Measurements from ENCODE around the gene RABGAP1L. TPM values are rescaled to one million over a fixed set of nuclear protein-coding genes. Genes with fewer than 3 reads are reported as not detected.
"Not testable (repeated sequence)": the region's sequence is repeated elsewhere in the genome, so short reads cannot be mapped to it uniquely, and the experiment has no call there.

Gene RABGAP1L
- polyA plus RNA-seq, 1 donor from 2014 or later = 88.6 TPM

DNA sequence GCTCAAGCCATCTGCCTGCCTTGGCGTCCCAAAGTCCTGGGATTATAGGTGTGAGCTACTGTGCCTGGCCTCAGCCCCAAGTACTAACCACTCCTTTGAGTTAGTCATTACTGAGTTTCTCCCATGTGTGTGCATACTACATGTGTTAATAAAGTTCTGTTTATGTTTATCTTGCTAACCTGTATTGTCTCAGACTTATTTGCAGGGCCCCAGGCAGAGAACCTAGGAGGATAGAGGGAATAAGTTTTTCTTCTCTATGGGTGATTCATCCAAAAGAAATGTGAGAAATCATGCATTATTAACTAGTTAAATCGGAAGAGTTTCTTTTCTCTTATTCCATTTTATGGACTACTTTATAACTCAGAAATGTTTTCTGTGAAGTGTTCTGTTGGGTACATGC, 636.5 kb downstream of the RABGAP1L start:
- no peaks in the 10 kb centered on the region for H3K9me3 Mint-ChIP-seq
- no peaks in the 10 kb centered on the region for H3K27me3 Mint-ChIP-seq
- peaks cover 3% of the 10 kb centered on the region for H3K36me3 Mint-ChIP-seq
- peak overlapping the region in 1 of 3 donors; percentile 16 for H3K27ac Mint-ChIP-seq
- H3K4me3 Mint-ChIP-seq = peak overlapping the region in 1 of 4 donors; percentile 6
- peaks cover 1 to 9% (median 6%) of the 10 kb centered on the region in 3 donors for H3K4me1 Mint-ChIP-seq

DNA sequence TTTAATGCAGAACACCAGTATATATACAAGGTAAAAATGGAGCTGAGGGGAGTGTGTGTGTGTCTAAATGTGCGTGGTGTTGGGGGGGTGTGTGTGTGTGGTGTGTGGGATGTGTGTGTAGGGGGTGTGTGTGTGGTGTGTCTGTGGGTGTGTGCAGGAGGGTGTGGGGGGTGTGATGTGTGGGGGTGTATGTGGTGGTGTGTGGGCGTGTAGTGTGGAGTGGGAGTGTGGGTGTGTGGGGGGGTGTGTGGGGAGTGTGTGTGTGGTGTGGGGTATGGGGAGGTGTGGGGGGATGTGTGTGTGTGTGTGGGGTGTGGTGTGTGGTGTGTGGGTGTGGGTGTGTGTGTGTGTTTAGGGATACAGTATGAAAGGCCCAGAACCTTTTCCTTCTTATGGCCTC, 638.1 kb downstream of the RABGAP1L start:
- Mint-ChIP-seq H3K4me3 (no peak overlapping the region), H3K9me3 (no peaks in the 10 kb centered on the region), H3K27me3 (no peaks in the 10 kb centered on the region), H3K27ac (no peak overlapping the region), H3K36me3 (peaks cover 3% of the 10 kb centered on the region), H3K4me1 (peaks cover under 1 to 7% (median 1%) of the 10 kb centered on the region in 3 donors)

DNA sequence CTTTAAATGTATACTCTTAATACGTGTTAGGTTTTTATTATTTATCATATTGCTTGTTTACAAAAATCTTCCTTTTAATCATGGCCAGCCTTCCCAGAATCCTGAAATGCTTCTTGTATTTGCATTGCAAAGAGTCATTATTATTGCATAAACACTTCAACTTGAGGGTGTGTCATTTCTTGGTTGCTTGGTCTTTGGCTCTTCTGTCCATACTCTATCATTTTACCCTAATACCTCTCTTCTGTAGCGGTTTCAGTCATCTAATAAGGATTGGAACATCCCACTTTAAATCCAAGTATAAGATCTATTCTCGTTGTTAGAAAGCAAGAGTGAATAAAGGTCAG, 639.8 kb downstream of the RABGAP1L start:
- H3K36me3 Mint-ChIP-seq = peaks cover 1% of the 10 kb centered on the region
- peaks cover 0 to 10% (median 4%) of the 10 kb centered on the region in 3 donors for H3K4me1 Mint-ChIP-seq
- no peaks in the 10 kb centered on the region for H3K27me3 Mint-ChIP-seq

DNA sequence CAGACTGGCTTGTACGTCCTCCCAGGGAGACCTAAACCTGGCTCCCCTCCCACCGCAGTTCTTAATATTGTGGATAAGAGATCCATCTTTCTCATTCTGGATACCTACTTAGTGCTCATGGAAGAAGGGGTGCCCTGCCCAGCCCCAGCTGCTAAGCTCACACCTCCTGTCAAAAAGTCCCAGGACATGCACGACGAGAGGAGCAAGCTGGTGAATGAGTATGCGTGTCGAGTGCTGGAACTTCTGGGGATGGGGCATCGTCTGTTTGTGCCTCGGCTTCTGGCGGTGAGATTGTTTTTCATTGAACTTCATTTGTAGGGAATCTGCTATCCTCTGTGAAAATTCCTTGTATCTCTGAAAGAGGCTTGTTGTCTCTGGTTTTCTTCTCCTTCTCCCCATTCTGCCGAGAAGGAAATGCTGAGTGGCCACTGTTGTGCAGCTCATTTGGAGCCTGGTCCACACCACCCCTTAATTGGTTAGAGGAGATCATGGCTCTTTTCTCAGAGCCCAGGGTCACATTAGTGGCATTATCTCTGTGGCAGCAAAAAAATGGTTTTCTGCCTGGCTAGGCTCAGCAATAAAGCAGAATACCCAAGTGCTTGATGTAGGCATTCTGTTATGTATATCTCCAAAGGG, 641.0 kb downstream of the RABGAP1L start:
- no peaks in the 10 kb centered on the region for H3K36me3 Mint-ChIP-seq

More for the DNA sequence above, 639.8 kb downstream of the RABGAP1L start:
- H3K27ac Mint-ChIP-seq = no peak overlapping the region
- H3K4me3 Mint-ChIP-seq = no peak overlapping the region
- no peaks in the 10 kb centered on the region for H3K9me3 Mint-ChIP-seq

DNA sequence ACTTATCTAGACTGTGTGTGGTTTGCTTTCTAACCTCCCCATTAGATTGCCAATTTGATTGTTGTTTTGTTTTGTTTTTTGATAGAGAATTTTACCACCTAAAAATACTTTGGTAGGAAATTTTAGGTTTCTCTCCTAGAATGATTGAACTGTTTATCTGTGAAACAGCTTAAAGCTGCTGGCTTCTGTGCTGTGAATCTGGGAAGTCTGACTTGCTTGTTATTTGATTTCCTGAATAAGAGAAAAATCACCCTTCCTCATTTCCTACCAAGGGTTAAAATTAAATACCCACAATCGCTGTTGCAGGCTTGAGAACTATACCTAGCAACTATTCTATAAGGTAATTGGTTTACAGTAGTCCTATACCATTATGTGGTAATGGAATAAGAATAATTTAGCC, 641.6 kb downstream of the RABGAP1L start:
- H3K36me3 Mint-ChIP-seq = no peaks in the 10 kb centered on the region
- H3K9me3 Mint-ChIP-seq = no peaks in the 10 kb centered on the region
- peaks cover 0 to 10% (median 6%) of the 10 kb centered on the region in 3 donors for H3K4me1 Mint-ChIP-seq
- no peaks in the 10 kb centered on the region for H3K27me3 Mint-ChIP-seq
- H3K27ac Mint-ChIP-seq = no peak overlapping the region
- no peak overlapping the region for H3K4me3 Mint-ChIP-seq

More for the DNA sequence above, 641.0 kb downstream of the RABGAP1L start:
- Mint-ChIP-seq H3K27ac (no peak overlapping the region), H3K27me3 (no peaks in the 10 kb centered on the region), H3K9me3 (no peaks in the 10 kb centered on the region), H3K4me3 (no peak overlapping the region), H3K4me1 (peaks cover 0 to 10% (median 6%) of the 10 kb centered on the region in 3 donors)

DNA sequence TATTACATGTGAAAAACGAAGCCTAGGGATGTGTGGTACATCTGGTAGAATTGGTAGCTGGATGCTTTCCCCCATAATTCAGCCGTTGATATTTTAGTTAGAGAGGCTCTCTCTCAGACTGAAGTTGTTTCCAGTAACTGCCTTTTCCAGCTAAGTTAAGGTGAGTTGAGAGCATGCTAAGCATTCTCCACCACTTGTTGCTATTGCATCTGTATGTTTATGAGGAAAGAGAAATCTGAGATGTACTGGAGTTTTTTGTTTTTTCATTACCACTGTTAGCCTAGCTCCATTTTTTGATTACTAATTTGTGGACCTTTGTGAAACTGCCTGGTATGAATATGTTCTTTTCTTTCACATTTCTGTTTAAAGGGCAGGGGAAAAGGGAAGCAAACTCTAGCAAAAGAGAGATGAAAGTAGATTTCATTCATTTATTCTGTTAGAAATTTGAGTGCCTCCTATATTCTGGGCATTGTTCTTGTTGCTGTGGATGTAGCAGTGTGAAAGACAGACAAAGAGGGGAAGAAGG, 650.5 kb downstream of the RABGAP1L start:
- Mint-ChIP-seq H3K4me3 (no peak overlapping the region), H3K4me1 (peaks cover 8 to 14% (median 12%) of the 10 kb centered on the region in 3 donors), H3K36me3 (peaks cover 2% of the 10 kb centered on the region), H3K27ac (peak overlapping the region in 1 of 3 donors; percentile 17), H3K9me3 (no peaks in the 10 kb centered on the region), H3K27me3 (no peaks in the 10 kb centered on the region)

DNA sequence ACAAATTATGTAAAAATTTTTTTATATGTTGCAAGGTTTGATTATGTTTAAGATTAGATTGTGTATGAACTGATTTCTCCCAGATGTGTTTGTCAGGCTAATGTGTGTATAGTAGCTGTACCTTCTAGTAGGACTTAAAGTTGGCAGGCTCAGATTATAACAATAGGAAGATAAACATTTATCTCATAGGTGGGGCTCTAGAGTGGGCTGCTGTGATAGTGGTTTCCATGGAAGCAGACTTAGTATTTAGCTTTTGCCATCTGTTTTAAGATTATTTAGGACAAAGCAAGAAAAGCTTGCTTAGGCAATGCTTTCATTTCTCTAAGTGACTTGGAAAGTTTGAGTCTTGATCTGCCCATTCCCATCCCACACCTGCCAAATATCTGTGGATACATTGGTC, 652.7 kb downstream of the RABGAP1L start:
- H3K9me3 Mint-ChIP-seq = no peaks in the 10 kb centered on the region
- H3K27me3 Mint-ChIP-seq = no peaks in the 10 kb centered on the region
- H3K4me3 Mint-ChIP-seq = no peak overlapping the region
- H3K27ac Mint-ChIP-seq = peak overlapping the region in 1 of 3 donors; percentile 39
- peaks cover 2% of the 10 kb centered on the region for H3K36me3 Mint-ChIP-seq
- peaks cover 18 to 23% (median 20%) of the 10 kb centered on the region in 3 donors for H3K4me1 Mint-ChIP-seq

DNA sequence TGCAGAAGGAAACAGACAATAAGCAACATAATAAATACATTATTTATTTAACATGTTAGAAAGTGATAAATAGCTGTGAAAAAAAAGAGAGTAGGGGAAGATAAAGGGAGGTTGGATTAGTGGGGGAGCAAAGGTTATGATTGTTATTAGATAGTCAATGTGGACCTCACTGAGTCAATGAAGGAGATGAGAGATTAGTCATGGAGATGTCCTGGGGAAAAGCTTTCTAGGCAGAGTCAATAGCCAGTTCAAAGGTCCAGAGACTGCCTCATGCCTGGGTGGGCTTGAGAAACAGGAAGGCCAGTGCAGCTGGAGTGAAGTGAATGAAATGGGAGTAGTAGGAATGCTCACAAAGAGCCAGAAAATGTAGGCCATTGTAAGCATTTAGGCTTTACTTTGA, 653.3 kb downstream of the RABGAP1L start:
- Mint-ChIP-seq H3K36me3 (peaks cover 5% of the 10 kb centered on the region), H3K27ac (peak overlapping the region in 2 of 3 donors; percentile 2 to 3), H3K4me1 (peaks cover 18 to 29% (median 20%) of the 10 kb centered on the region in 3 donors), H3K27me3 (no peaks in the 10 kb centered on the region), H3K9me3 (no peaks in the 10 kb centered on the region), H3K4me3 (no peak overlapping the region)

DNA sequence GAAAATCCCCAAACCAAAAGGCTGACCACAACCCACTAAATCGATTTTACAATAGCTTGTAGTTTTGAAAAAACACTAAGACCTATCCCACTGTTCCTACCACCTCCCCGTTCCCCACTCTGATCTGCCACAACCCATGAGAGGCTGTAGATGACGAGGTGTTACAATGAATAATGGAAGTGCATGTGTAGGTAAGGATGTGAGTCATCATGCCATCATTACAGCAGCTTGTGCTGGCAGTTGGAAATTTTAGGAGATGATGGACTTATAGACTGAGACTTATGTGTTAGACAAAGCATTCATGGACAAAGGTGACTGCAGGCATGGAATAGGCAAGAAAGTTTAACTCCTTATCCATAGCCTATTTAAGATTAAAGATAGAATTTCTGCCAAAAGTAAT, 655.7 kb downstream of the RABGAP1L start:
- H3K27ac Mint-ChIP-seq = peak overlapping the region in 1 of 3 donors; percentile 31
- no peaks in the 10 kb centered on the region for H3K27me3 Mint-ChIP-seq
- H3K9me3 Mint-ChIP-seq = no peaks in the 10 kb centered on the region
- peak overlapping the region in 2 of 4 donors; percentile 9 to 49 for H3K4me3 Mint-ChIP-seq
- peaks cover 20 to 40% (median 21%) of the 10 kb centered on the region in 3 donors for H3K4me1 Mint-ChIP-seq
- peaks cover 9% of the 10 kb centered on the region for H3K36me3 Mint-ChIP-seq

DNA sequence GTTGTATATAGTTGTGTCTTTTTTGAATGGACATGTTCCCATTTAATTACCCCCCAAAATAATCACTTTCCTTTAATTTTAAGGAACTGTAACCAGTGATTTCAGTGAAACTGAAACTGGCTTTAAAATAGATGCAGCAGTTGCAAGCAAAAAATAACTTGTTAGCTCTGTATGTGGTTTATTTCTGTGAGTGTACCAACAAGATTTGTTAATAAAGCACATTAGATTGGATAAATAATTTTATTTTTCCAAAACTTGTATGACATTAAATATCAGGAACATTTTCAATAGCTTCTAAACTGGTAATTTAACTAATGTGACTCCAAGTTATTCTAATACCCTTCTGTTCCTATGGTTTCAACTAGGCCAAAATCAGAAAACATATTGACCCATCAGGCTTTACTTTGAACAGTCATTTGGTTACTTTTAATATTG, 656.2 kb downstream of the RABGAP1L start:
- Mint-ChIP-seq H3K27ac (peak overlapping the region in 1 of 3 donors; percentile 31), H3K4me3 (peak overlapping the region in 2 of 4 donors; percentile 49 to 50), H3K4me1 (peaks cover 20 to 37% (median 20%) of the 10 kb centered on the region in 3 donors), H3K9me3 (no peaks in the 10 kb centered on the region), H3K27me3 (no peaks in the 10 kb centered on the region), H3K36me3 (peaks cover 9% of the 10 kb centered on the region)

DNA sequence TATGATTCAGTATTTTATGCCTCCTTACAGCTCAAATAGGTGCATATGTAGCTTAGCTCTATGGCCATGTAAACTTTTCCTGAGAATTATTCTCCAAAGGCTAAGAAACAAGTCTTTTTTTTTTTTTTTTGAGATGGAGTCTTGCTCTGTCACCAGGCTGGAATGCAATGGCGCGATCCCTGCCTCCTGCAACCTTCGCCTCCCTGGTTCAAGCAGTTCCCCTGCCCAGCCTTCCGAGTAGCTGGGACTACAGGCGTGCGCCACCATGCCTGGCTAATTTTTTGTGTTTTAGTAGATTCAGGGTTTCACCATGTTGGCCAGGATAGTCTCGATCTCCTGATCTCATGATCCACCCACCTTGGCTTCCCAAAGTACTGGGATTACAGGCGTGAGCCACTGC, 657.3 kb downstream of the RABGAP1L start:
- Mint-ChIP-seq H3K4me1 (peaks cover 20 to 37% (median 20%) of the 10 kb centered on the region in 3 donors), H3K4me3 (peak overlapping the region in 1 of 4 donors; percentile 40)
- H3K9me3 Mint-ChIP-seq, H3K27ac Mint-ChIP-seq, H3K27me3 Mint-ChIP-seq, H3K36me3 Mint-ChIP-seq: not testable (repeated sequence)

DNA sequence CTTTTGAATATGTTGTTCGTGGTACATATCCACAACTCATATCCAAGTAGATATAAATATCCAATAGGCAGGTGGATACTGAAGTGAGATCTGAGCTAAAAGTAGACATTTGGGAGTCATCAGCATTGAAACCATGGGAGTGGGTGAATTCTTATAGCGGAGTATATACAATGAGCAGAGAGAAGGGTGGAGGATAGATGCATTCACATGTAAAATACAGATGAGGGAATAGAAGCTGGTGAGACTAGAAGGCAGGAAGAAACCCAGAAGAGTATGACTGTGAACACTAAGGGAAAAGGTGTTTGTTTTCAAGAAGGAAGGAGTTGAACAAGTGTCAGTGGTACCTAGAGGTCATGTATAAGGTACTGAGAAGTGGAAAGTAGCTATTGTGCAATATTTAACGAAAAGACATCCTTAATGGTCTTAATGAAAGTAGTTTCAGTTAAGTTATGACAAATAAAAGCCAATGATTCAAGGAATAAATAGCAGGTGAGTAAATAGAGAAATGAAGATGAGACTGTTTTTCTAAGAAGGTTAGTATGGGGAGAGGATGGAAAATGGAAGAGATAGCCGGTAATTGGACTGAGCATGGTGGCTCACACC, 658.8 kb downstream of the RABGAP1L start:
- no peaks in the 10 kb centered on the region for H3K9me3 Mint-ChIP-seq
- H3K27me3 Mint-ChIP-seq = no peaks in the 10 kb centered on the region
- peaks cover 17 to 31% (median 18%) of the 10 kb centered on the region in 3 donors for H3K4me1 Mint-ChIP-seq
- H3K36me3 Mint-ChIP-seq = peaks cover 7% of the 10 kb centered on the region
- peak overlapping the region in 1 of 3 donors; percentile 16 for H3K27ac Mint-ChIP-seq
- H3K4me3 Mint-ChIP-seq = peak overlapping the region in 1 of 4 donors; percentile 30

DNA sequence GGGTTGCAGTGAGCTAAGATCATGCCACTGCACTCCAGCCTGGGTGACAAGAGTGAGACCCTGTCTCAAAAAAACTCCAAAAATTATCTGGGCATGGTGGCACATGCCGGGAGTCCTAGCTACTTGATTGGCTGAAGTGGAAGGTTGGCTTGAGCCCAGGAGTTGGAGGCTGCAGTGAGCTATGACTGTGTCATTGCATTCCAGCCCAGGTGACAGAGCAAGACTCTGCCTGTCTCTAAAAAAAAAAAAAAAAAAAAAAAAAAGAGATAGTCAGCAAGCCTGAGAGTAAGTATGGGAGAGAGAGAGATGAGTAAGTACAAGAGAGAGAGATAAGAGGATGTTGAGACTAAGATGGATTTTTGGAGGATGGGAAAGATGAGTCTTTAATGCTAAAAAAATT, 659.6 kb downstream of the RABGAP1L start:
- Mint-ChIP-seq H3K9me3 (no peaks in the 10 kb centered on the region), H3K36me3 (peaks cover 7% of the 10 kb centered on the region), H3K4me3 (no peak overlapping the region), H3K27ac (no peak overlapping the region), H3K4me1 (peaks cover 17 to 30% (median 18%) of the 10 kb centered on the region in 3 donors), H3K27me3 (no peaks in the 10 kb centered on the region)

DNA sequence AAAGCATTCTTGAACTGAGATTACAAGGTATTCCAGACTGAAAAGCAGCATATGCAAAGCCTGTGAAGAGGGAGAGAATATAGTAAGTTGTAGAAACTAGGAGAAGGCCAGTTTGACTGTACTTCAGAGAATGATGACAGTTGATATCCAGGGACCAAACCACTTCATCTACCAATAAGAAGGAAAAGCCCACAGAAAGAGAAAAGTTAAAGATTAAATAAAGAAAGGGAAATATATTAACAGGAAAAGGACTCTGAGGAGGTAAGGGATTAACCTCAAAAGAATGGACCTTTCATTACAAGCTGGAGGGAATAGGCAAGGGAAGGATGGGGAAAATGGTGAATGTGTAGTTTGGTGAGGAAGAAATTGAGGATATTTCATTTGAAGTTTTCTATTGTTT, 660.3 kb downstream of the RABGAP1L start:
- Mint-ChIP-seq H3K9me3 (no peaks in the 10 kb centered on the region), H3K27me3 (no peaks in the 10 kb centered on the region), H3K4me3 (no peak overlapping the region)

DNA sequence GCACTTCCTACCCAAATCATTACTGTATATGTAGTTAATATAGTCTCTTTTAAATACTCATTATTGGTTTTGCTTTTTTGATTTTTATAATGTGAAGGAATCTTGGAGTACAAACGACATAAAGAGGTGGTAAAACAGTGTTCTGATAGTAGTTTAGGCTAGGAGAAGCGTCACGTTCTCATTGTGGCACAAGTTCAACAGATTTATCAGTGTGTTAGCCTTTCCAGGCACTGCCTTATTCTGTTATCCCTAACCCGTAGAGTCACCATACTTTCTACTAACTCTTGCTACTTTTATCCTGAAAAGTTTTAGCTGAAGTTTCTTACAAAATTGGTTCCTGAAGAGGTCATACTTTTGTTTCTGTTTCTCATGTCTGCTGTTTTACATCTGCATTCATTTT, 665.8 kb downstream of the RABGAP1L start:
- Mint-ChIP-seq H3K27me3 (no peaks in the 10 kb centered on the region), H3K9me3 (no peaks in the 10 kb centered on the region), H3K4me3 (no peak overlapping the region), H3K4me1 (peaks cover 0 to 8% (median 3%) of the 10 kb centered on the region in 3 donors), H3K27ac (no peak overlapping the region), H3K36me3 (peaks cover 7% of the 10 kb centered on the region)

More for the DNA sequence above, 660.3 kb downstream of the RABGAP1L start:
- Mint-ChIP-seq H3K4me1 (peaks cover 13 to 30% (median 15%) of the 10 kb centered on the region in 3 donors), H3K36me3 (peaks cover 7% of the 10 kb centered on the region), H3K27ac (peak overlapping the region in 1 of 3 donors; percentile 48)

All from IgD-negative memory B cell (primary cell).